H1 (cell line): ENCODE results near the gene CENPP.

ENCODE experiments used
- BACH1 ChIP-seq: IDR thresholded peaks from 2 replicates; pipeline ENCODE4 v1.6.1; 2012; ENCODE audit warnings: low read length, improper control_type of control experiment
- CREB1 ChIP-seq: IDR thresholded peaks from 2 replicates; pipeline ENCODE4 v1.6.1; 2012; ENCODE audit warnings: inconsistent platforms
- CTCF ChIP-seq, 3 experiments: IDR thresholded peaks; 1 replicate in 2 of 3; 2 replicates in 1 of 3; pipeline versions ENCODE4 v1.5.1 to v1.6.1; 2011; ENCODE audit warnings: low read length in 3 of 3, mild to moderate bottlenecking in 3 of 3, inconsistent platforms in 2 of 3, low read depth in 1 of 3, moderate library complexity in 1 of 3; ENCODE audit not compliant: insufficient read depth in 1 of 3; ENCODE audit errors: control extremely low read depth in 1 of 3
- EP300 ChIP-seq, 2 experiments: IDR thresholded peaks; 1 replicate in 1 of 2; 2 replicates in 1 of 2; pipeline ENCODE4 v1.6.1; 2011 to 2012; ENCODE audit warnings: low read depth in 2 of 2, low read length in 2 of 2, mild to moderate bottlenecking in 2 of 2, borderline replicate concordance in 1 of 2, inconsistent platforms in 1 of 2, moderate library complexity in 1 of 2
- GABPA ChIP-seq: IDR thresholded peaks from 2 replicates; pipeline ENCODE4 v1.6.1; 2011; ENCODE audit warnings: mild to moderate bottlenecking, low read length, moderate library complexity, borderline replicate concordance; ENCODE audit not compliant: insufficient read depth
- JUND ChIP-seq: IDR thresholded peaks from 2 replicates; pipeline ENCODE4 v1.6.1; 2011; ENCODE audit warnings: mild to moderate bottlenecking, improper control_type of control experiment, low read length
- KDM1A ChIP-seq: fragments of 200-600, 300-600 bp; sonication (generic); IDR thresholded peaks from 2 replicates; pipeline ENCODE4 v1.7.1; 2016; ENCODE audit warnings: mild to moderate bottlenecking, low read length, borderline replicate concordance
- KDM4A ChIP-seq: IDR thresholded peaks from one replicate; pipeline ENCODE4 v1.7.1; 2012; ENCODE audit warnings: low read depth, mild to moderate bottlenecking, moderate library complexity, low read length, inconsistent platforms; ENCODE audit not compliant: severe bottlenecking
- RAD21 ChIP-seq, 2 experiments: IDR thresholded peaks in 1 of 2; conservative IDR thresholded peaks in 1 of 2; 2 replicates each; pipeline ENCODE4 v1.6.1; 2011; ENCODE audit warnings: low read depth in 2 of 2, low read length in 2 of 2, improper control_type of control experiment in 1 of 2, inconsistent platforms in 1 of 2, mild to moderate bottlenecking in 1 of 2, moderate library complexity in 1 of 2
- RFX5 ChIP-seq: IDR thresholded peaks from 2 replicates; pipeline ENCODE4 v1.6.1; 2011; ENCODE audit warnings: low read depth, low read length, improper control_type of control experiment, borderline replicate concordance
- RNF2 ChIP-seq: fragments of 200-900, 300-1000 bp; sonication (generic); IDR thresholded peaks from 2 replicates; pipeline ENCODE4 v1.7.1; 2016; ENCODE audit warnings: borderline replicate concordance, low read depth, mild to moderate bottlenecking, antibody characterized with exemption, low read length; ENCODE audit not compliant: poor library complexity, severe bottlenecking; ENCODE audit errors: missing control alignments
- TF ChIP-seq, protein P1 (sequence below): IDR thresholded peaks from 2 replicates; pipeline ENCODE4 v1.6.1; 2012; ENCODE audit warnings: low read length, inconsistent platforms

- TF ChIP-seq RNF2 (no peak), BACH1 (no peak), CTCF (IDR thresholded peaks at IDR 0.05; ENCODE audit: control extremely low read depth in 1 of 3, insufficient read depth in 1 of 3, low read depth in 1 of 3, low read length in 3 of 3) (no peak), JUND (no peak), KDM1A (no peak), KDM4A (no peak), RFX5 (no peak), GABPA (no peak), EP300 (IDR thresholded peaks at IDR 0.05; ENCODE audit: borderline replicate concordance in 1 of 2, low read depth in 2 of 2, low read length in 2 of 2) (no peak), RAD21 (IDR thresholded peaks at IDR 0.05 in 1 of 2, conservative IDR thresholded peaks at IDR 0.05 in 1 of 2; ENCODE audit: low read depth in 2 of 2, low read length in 2 of 2) (no peak), CREB1 (no peak)
- TF ChIP-seq, protein P1, sequence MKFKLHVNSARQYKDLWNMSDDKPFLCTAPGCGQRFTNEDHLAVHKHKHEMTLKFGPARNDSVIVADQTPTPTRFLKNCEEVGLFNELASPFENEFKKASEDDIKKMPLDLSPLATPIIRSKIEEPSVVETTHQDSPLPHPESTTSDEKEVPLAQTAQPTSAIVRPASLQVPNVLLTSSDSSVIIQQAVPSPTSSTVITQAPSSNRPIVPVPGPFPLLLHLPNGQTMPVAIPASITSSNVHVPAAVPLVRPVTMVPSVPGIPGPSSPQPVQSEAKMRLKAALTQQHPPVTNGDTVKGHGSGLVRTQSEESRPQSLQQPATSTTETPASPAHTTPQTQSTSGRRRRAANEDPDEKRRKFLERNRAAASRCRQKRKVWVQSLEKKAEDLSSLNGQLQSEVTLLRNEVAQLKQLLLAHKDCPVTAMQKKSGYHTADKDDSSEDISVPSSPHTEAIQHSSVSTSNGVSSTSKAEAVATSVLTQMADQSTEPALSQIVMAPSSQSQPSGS = no peak
Observed at GRCh38 chr9:92279302-92279701, 46.5 kb upstream of the CENPP start.
